SKM-1 treated with dmso at 0.1 percent for 144 hours (cell line): Measurements from ENCODE around the gene LIMCH1.

Experiments
- DNase-seq: peaks from one replicate; lab custom pipeline; 2025; ENCODE audit not compliant: unreplicated experiment; lab: John Stamatoyannopoulos, UW

Gene LIMCH1

GRCh38 chr4:41530741-41531140 lies 7.2 kb upstream of the LIMCH1 start:
- no peak for DNase-seq

GRCh38 chr4:41532336-41532735 lies 5.6 kb upstream of the LIMCH1 start:
- DNase-seq = no peak

GRCh38 chr4:41532882-41533281 lies 5.1 kb upstream of the LIMCH1 start:
- DNase-seq = no peak

- no peak for DNase-seq
Measured at GRCh38 chr4:41533680-41534079, 4.3 kb upstream of the LIMCH1 start.

- DNase-seq = no peak
Measured at GRCh38 chr4:41534404-41534803, 3.6 kb upstream of the LIMCH1 start.

GRCh38 chr4:41535911-41536371 lies 2.0 kb upstream of the LIMCH1 start:
- no peak for DNase-seq

- DNase-seq = no peak
Measured at GRCh38 chr4:41537292-41537890, 566 bp upstream of the LIMCH1 start.

- DNase-seq = no peak
Measured at GRCh38 chr4:41538887-41539498, 1.0 kb downstream of the LIMCH1 start.

GRCh38 chr4:41539711-41540110 lies 1.8 kb downstream of the LIMCH1 start:
- DNase-seq = no peak

- no peak for DNase-seq
Measured at GRCh38 chr4:41540687-41541086, 2.7 kb downstream of the LIMCH1 start.

- no peak for DNase-seq
Measured at GRCh38 chr4:41541687-41542094, 3.7 kb downstream of the LIMCH1 start.

- no peak for DNase-seq
Measured at GRCh38 chr4:41542526-41543275, 4.7 kb downstream of the LIMCH1 start.

- no peak for DNase-seq
Measured at GRCh38 chr4:41545238-41545637, 7.3 kb downstream of the LIMCH1 start.

- no peak for DNase-seq
Measured at GRCh38 chr4:41546638-41547037, 8.7 kb downstream of the LIMCH1 start.

- DNase-seq = no peak
Measured at GRCh38 chr4:41548305-41548880, 10.4 kb downstream of the LIMCH1 start.

GRCh38 chr4:41549478-41549877 lies 11.5 kb downstream of the LIMCH1 start:
- no peak for DNase-seq

- DNase-seq = no peak
Measured at GRCh38 chr4:41550308-41550707, 12.4 kb downstream of the LIMCH1 start.

- no peak for DNase-seq
Measured at GRCh38 chr4:41551536-41551935, 13.6 kb downstream of the LIMCH1 start.

GRCh38 chr4:41554905-41555304 lies 16.9 kb downstream of the LIMCH1 start:
- no peak for DNase-seq

- DNase-seq = no peak
Measured at GRCh38 chr4:41556526-41556925, 18.6 kb downstream of the LIMCH1 start.

- DNase-seq = no peak
Measured at GRCh38 chr4:41559940-41560516, 22.1 kb downstream of the LIMCH1 start.

- DNase-seq = no peak
Measured at GRCh38 chr4:41561244-41561643, 23.3 kb downstream of the LIMCH1 start.
